EH (cell line): ENCODE measurements around the gene CARMIL3.

Experiments used
- DNase-seq: peaks from one replicate; pipeline ENCODE4 v3.0.0-alpha.2; 2015; ENCODE audit warnings: low read depth

CARMIL3 gene

GRCh38 chr14:24115422-24116127 lies 63.8 kb downstream of the CARMIL3 start:
- DNase-seq = no peak

DNA sequence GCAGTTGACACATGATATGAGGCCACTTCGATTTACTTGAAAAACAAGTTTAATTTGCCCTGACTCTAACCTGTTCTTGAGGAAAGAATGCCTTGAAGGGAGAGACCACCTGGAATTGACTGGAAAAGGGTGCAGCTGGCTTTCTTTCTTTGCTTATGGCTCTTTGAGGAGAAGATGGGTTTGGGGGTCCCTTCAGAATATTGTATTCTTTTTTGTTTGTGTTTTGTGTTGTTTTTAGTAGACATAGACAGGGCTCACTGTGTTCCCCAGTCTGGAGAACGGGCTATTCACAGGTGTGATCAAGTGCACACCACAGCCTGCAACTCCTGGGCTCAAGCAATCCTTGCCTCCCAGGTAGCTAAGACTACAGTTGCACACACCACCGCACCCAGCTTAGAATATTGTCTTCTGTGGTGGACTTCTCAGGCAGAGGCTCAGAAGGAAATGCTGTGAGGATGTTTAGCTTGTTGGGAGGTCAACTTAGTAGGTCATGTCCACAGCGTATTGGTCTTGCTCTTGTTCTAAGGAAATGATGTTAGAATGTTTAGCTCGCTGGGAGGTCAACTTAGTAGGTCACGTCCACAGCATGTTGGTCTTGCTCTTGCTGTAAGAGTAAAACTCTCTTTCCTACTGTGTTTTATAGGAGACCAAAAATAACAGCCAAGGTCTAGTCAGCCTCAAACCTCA lies 64.5 kb downstream of the CARMIL3 start:
- no peak for DNase-seq

DNA sequence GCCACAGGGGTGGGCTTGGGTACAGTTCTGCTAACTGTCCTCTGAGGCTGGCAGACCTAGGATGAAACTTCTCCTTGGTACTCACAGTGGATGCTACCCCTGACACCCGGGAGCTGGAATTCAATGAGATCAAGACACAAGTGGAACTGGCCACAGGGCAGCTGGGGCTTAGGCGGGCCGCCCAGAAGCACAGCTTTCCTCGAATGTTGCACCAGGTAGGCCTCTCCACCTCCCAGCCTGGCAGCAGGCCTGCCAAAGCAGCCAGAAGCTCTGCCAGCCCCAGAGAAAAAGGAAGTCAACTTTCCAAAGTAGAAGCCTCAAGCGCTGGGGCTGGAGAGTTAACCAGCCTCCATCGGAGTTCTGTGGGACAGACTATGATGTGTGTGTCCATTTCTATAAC lies 65.4 kb downstream of the CARMIL3 start:
- no peak for DNase-seq
